Tracheal epithelial cell (primary cell): ENCODE results near the gene RAE1. TPM values are rescaled to one million over a fixed set of nuclear protein-coding genes. Genes with fewer than 3 reads are reported as not detected.

Source experiments
- total RNA-seq: library from RNA; depleted of rRNA; stranded (reverse); fragments of >200 nt; gene quantifications from 2 replicates; pipeline ENCODE4 v1.2.1, GENCODE V29; 2014

RAE1 gene, protein sequence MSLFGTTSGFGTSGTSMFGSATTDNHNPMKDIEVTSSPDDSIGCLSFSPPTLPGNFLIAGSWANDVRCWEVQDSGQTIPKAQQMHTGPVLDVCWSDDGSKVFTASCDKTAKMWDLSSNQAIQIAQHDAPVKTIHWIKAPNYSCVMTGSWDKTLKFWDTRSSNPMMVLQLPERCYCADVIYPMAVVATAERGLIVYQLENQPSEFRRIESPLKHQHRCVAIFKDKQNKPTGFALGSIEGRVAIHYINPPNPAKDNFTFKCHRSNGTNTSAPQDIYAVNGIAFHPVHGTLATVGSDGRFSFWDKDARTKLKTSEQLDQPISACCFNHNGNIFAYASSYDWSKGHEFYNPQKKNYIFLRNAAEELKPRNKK
- total RNA-seq: 23.9 and 24.7 TPM in 2 replicates

DNA sequence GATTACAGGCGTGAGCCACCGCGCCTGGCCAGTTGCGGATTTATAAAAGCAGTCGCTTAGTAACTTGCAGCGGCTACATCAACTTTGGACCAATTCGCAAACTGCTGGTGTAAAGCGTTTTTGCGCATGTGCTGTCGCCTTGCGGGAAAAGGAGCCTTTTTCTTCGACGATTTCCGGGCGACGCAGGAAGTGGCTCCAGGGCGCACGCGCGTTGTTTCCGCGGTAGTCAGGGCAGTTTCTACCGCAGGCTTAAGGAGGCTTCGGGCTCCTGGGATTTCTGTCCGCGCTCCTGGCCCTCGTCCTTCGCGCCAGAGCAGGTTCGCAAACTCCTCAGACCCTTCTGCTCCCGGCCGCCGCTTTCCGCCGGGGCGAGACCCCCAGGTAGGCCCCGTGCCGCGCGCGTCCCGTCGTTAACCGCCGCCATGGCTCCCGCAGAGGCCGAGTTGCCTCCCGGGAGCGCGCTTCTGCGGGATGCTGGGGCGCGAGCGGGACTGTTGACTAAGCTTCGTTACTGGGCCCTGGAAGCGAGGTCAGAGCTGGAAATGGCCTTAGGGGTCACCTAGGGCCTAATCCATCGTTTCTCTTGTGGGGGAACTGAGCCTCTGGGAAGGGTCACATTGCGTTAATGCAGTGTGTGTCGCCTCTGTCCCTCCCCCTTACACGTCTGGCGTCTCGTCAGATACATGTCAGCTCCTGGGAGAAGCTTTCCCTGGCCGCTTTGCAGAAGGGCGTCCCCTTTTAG is at the start of gene RAE1:
Gene RAE1, plus strand, starts transcription at position 214 of the 742 bp plus-strand sequence. CDS start 2,784 bp downstream, outside the sequence.

DNA sequence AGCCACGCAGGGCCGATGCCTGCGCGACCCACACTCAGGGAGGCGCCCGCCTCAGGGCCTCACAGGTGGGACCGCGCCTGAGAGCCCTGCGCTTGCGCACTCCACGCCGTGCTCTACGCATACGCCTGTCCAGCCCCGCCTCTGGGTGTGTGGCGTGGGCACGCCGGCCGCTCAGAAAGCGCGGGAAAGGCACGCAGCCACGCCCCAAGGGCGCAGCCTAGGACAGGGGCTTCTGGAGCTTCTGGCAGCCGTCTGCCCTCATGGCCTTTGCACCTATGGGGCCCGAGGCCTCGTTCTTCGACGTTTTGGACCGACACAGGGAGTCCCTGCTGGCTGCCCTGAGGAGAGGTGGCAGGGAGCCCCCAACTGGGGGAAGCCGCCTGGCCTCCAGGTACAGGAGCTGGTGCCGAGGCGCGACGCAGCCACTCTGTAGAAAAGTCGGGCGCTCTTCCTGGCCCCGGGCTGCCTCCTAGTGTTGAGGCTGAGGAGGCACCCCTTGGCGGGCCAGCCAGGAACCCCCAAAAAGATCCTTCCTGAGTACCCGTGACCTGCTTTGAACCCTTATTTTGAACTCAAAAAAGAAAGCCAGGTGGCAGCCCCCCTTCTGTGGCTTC is 21.3 kb upstream of the RAE1 start, which contains the start of gene SPO11:
Gene SPO11, plus strand, starts transcription at position 196 of the 614 bp plus-strand sequence. Its CDS starts 65 bp downstream, at position 261.

DNA sequence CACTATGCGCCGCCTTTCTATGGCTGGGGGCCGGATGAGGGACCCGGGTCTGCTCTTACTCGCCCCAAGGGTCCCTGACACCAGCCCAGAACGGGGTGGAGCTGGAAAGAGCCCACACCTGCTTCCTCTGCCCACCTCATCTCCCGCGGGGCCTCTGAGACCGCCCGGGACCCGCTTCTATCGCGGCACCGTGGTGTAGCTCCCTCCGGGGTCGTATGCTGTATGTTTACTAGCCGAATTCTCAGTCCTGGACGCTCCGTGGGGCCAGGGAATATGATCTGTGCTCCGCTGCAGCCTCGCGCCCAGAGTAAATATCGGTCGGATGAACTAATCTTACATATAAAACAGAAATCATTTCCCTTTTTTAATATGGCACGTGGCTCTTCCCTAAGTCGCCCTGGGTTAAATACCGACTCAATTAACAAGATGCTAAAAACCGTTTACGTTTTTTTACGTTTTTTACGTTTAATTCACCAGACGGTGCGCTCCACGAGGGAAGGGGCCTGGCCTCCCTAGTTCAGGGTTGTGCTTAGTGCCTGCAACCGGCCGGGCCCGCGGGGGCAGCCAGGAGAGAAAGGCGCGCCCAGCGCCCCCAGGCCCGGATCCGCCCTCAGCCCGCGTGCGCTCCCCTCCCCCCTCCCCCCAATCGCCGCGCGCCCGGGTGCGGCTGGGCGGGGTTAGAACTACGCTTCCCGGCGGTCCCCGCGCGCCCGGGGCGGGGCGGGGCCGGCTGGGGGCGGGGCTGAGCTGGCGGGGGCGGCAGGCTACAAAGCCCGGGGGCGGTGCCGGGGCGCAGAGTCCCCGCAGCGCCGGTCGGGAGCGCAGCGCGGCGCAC is 39.8 kb downstream of the RAE1 start, which contains the start of gene RBM38:
Gene RBM38, plus strand, starts transcription at position 793 of the 835 bp plus-strand sequence. CDS start 186 bp downstream, outside the sequence.

Other genes with a start within 250 kb of the RAE1 start
- not detected in 2 replicates for gene BMP7, start 84.6 kb upstream of the RAE1 start, total RNA-seq
- gene SPO11, start 21.5 kb upstream of the RAE1 start, total RNA-seq: not detected in 2 replicates
- 7.2 and 7.5 TPM in 2 replicates for gene RBM38, start 40.1 kb downstream of the RAE1 start, total RNA-seq
- gene CTCFL, start 173.9 kb downstream of the RAE1 start, total RNA-seq: not detected in 2 replicates
- gene PCK1, start 209.9 kb downstream of the RAE1 start, total RNA-seq: not detected in 2 replicates